HL-60 (cell line): ENCODE measurements around the gene RRAGD.

Source experiments
- DNase-seq, 2 experiments: peaks; one replicate each; pipeline ENCODE4 v3.0.0-alpha.2; 2010 to 2020; ENCODE audit warnings: low read depth in 1 of 2, low spot score in 1 of 2
- H3K27ac ChIP-seq: fragments of 250-450 bp; sonication (Bioruptor Pico); replicated peaks from 2 replicates; pipeline ENCODE4 v1.5.1; 2020; ENCODE audit warnings: mild to moderate bottlenecking, moderate library complexity
- H3K27me3 ChIP-seq: fragments of 250-450 bp; sonication (Bioruptor Pico); 2 replicates; pipeline ENCODE4 v1.5.1; 2021; ENCODE audit warnings: mild to moderate bottlenecking, moderate library complexity; ENCODE audit not compliant: insufficient read depth, poor library complexity, severe bottlenecking
- H3K4me3 ChIP-seq: replicated peaks from 2 replicates; pipeline ENCODE4 v1.5.1; 2011; ENCODE audit warnings: mild to moderate bottlenecking, control low read depth, low read length; ENCODE audit not compliant: insufficient read depth
- CTCF ChIP-seq: IDR thresholded peaks from one replicate; pipeline ENCODE4 v1.5.1; 2011; ENCODE audit warnings: low read length, control low read depth, inconsistent platforms; ENCODE audit not compliant: insufficient read depth
- GABPA ChIP-seq: IDR thresholded peaks from 2 replicates; pipeline ENCODE4 v1.6.1; 2012; ENCODE audit warnings: low read depth
- POLR2AphosphoS5 ChIP-seq: IDR thresholded peaks from 2 replicates; pipeline ENCODE4 v1.6.1; 2012; ENCODE audit warnings: low read depth
- REST ChIP-seq: IDR thresholded peaks from 2 replicates; pipeline ENCODE4 v1.6.1; 2012; ENCODE audit warnings: low read depth; ENCODE audit not compliant: insufficient replicate concordance
- SPI1 ChIP-seq: IDR thresholded peaks from 2 replicates; pipeline ENCODE4 v1.6.1; 2012; ENCODE audit warnings: low read depth, mild to moderate bottlenecking, borderline replicate concordance

The RRAGD gene

GRCh38 chr6:89352278-89353117 lies 59.6 kb downstream of the RRAGD start, which contains the start of gene UBE2J1:
Gene UBE2J1 (minus strand): TSS chr6:89352722. CDS start chr6:89352569, 153 bp downstream.
- TF ChIP-seq GABPA (no peak), POLR2AphosphoS5 (peak; percentile 60; the same call in 1 of the 2 replicates)
- Histone ChIP-seq H3K27ac (peak within 1 kb of the TSS; percentile 93), H3K27me3 (no peaks in the 10 kb centered on the region), H3K4me3 (peak within 1 kb of the TSS; percentile 65)
- DNase-seq, result peak; percentile 63 to 95

GRCh38 chr6:89351671-89352277 lies 60.3 kb downstream of the RRAGD start:
- TF ChIP-seq GABPA, result no peak
- no peak for TF ChIP-seq CTCF
- Histone ChIP-seq H3K27me3 (no peaks in the 10 kb centered on the region), H3K4me3 (peak overlapping the region; percentile 65), H3K27ac (peak overlapping the region; percentile 93)
- DNase-seq, result no peak

GRCh38 chr6:89350281-89350966 lies 61.6 kb downstream of the RRAGD start:
- TF ChIP-seq SPI1, result peak; percentile 66; the same call in 1 of the 2 replicates
- TF ChIP-seq GABPA, result no peak
- peak overlapping the region; percentile 93 for H3K27ac ChIP-seq
- H3K4me3 ChIP-seq, result peak overlapping the region; percentile 65
- peak; percentile 54 to 76 for DNase-seq
- no peaks in the 10 kb centered on the region for H3K27me3 ChIP-seq

- H3K27me3 ChIP-seq, result no peaks in the 10 kb centered on the region
- H3K4me3 ChIP-seq, result no peak overlapping the region
- peak overlapping the region; percentile 31 for H3K27ac ChIP-seq
- no peak for DNase-seq
- TF ChIP-seq CTCF (no peak), SPI1 (no peak), POLR2AphosphoS5 (no peak), GABPA (no peak), REST (no peak)
Measured at GRCh38 chr6:89348372-89348771, 63.7 kb downstream of the RRAGD start.

- no peak for TF ChIP-seq SPI1
- no peak for TF ChIP-seq REST
- DNase-seq, result peak in 1 of 2 experiments; percentile 52
- no peaks in the 10 kb centered on the region for H3K27me3 ChIP-seq
- no peak overlapping the region for H3K4me3 ChIP-seq
- H3K27ac ChIP-seq, result peak overlapping the region; percentile 31
Measured at GRCh38 chr6:89347825-89348224, 64.2 kb downstream of the RRAGD start.
